Neuronal stem cell (in vitro differentiated cells): ENCODE data around the gene KCNAB1.

Experiments
- DNase-seq: peaks from one replicate; pipeline ENCODE4 v3.0.0-alpha.2; 2013; ENCODE audit warnings: low spot score
- H2AFZ ChIP-seq: one replicate; pipeline ENCODE4 v1.6.1; 2013; ENCODE audit warnings: mild to moderate bottlenecking, low read length, inconsistent platforms
- H2AK5ac ChIP-seq: 2 replicates; pipeline ENCODE4 v1.6.1; 2013; ENCODE audit warnings: low read depth, mild to moderate bottlenecking, inconsistent platforms, low read length, moderate library complexity, mixed read lengths
- H2BK120ac ChIP-seq: 2 replicates; pipeline ENCODE4 v1.6.1; 2013; ENCODE audit warnings: low read depth, mild to moderate bottlenecking, inconsistent platforms, low read length, moderate library complexity, mixed read lengths
- H2BK12ac ChIP-seq: one replicate; pipeline ENCODE4 v1.6.1; 2013; ENCODE audit warnings: low read length, inconsistent platforms
- H2BK15ac ChIP-seq: 2 replicates; pipeline ENCODE4 v1.6.1; 2013; ENCODE audit warnings: mild to moderate bottlenecking, low read length, inconsistent platforms, mixed read lengths
- H2BK5ac ChIP-seq: one replicate; pipeline ENCODE4 v1.6.1; 2013; ENCODE audit warnings: inconsistent platforms, mild to moderate bottlenecking, low read length, moderate library complexity
- H3K14ac ChIP-seq: one replicate; pipeline ENCODE4 v1.6.1; 2013; ENCODE audit warnings: low read length, inconsistent platforms
- H3K18ac ChIP-seq: 2 replicates; pipeline ENCODE4 v1.6.1; 2013; ENCODE audit warnings: low read length, inconsistent platforms
- H3K23ac ChIP-seq: 2 replicates; pipeline ENCODE4 v1.6.1; 2013; ENCODE audit warnings: low read depth, mild to moderate bottlenecking, mixed read lengths, low read length, inconsistent platforms; ENCODE audit not compliant: poor library complexity
- H3K27ac ChIP-seq: replicated peaks from 3 replicates; pipeline ENCODE4 v1.5.1; 2013; ENCODE audit warnings: low read length, inconsistent platforms
- H3K27me3 ChIP-seq, 3 experiments: 2 replicates each; pipeline ENCODE4 v1.6.1; 2013; ENCODE audit warnings: low read length in 3 of 3, mild to moderate bottlenecking in 2 of 3, inconsistent platforms in 1 of 3, low read depth in 1 of 3, mixed read lengths in 1 of 3, moderate library complexity in 1 of 3; ENCODE audit not compliant: control insufficient read depth in 3 of 3, insufficient read depth in 3 of 3
- H3K36me3 ChIP-seq, 2 donors: replicated peaks in 1 of 2; 2 replicates each; pipeline ENCODE4 v1.6.1; 2013; ENCODE audit warnings: low read length in 2 of 2; ENCODE audit not compliant: control insufficient read depth in 2 of 2, insufficient read depth in 2 of 2
- H3K4ac ChIP-seq: 2 replicates; pipeline ENCODE4 v1.6.1; 2013; ENCODE audit warnings: inconsistent platforms, mild to moderate bottlenecking, low read length, moderate library complexity
- H3K4me1 ChIP-seq, 2 donors: 1 replicate in 1 of 2; 2 replicates in 1 of 2; pipeline ENCODE4 v1.6.1; 2013; ENCODE audit warnings: low read length in 2 of 2, low read depth in 1 of 2; ENCODE audit not compliant: control insufficient read depth in 2 of 2, insufficient read depth in 1 of 2
- H3K4me2 ChIP-seq: one replicate; pipeline ENCODE4 v1.6.1; 2013; ENCODE audit warnings: mild to moderate bottlenecking, low read length, inconsistent platforms; ENCODE audit not compliant: insufficient read depth, poor library complexity, severe bottlenecking
- H3K4me3 ChIP-seq, 2 donors: 2 replicates each; pipeline ENCODE4 v1.5.1; 2013; ENCODE audit warnings: low read length in 2 of 2, mild to moderate bottlenecking in 2 of 2, inconsistent platforms in 1 of 2, moderate library complexity in 1 of 2
- H3K79me1 ChIP-seq: one replicate; pipeline ENCODE4 v1.6.1; 2013; ENCODE audit warnings: low read depth, mild to moderate bottlenecking, inconsistent platforms, low read length, moderate library complexity
- H3K9ac ChIP-seq: one replicate; pipeline ENCODE4 v1.6.1; 2013; ENCODE audit warnings: mild to moderate bottlenecking, low read depth, low read length, inconsistent platforms; ENCODE audit not compliant: poor library complexity
- H3K9me3 ChIP-seq, 2 donors: replicated peaks in 1 of 2; 2 replicates each; pipeline versions ENCODE3 to v1.6.1; 2013; ENCODE audit warnings: low read length in 2 of 2, mild to moderate bottlenecking in 2 of 2, inconsistent platforms in 1 of 2, low read depth in 1 of 2, mixed read lengths in 1 of 2, moderate library complexity in 1 of 2; ENCODE audit not compliant: control insufficient read depth in 2 of 2, insufficient read depth in 1 of 2
- H4K8ac ChIP-seq: one replicate; pipeline ENCODE4 v1.6.1; 2013; ENCODE audit warnings: low read depth, mild to moderate bottlenecking, inconsistent platforms, low read length, moderate library complexity
- H4K91ac ChIP-seq: one replicate; pipeline ENCODE4 v1.6.1; 2013; ENCODE audit warnings: low read length, low read depth, mild to moderate bottlenecking, inconsistent platforms; ENCODE audit not compliant: poor library complexity
- WGBS, 2 donors: extraction: QIAGEN DNeasy Blood & Tissue Kit; methylation state at CpG; one replicate each; pipeline ENCODE4 v1.1.7; 2013; ENCODE audit warnings: missing lambda C conversion rate in 2 of 2, mixed read lengths in 1 of 2; ENCODE audit not compliant: insufficient read length in 2 of 2, insufficient replicate concordance in 1 of 2; ENCODE audit errors: extremely low coverage in 2 of 2; 5-methylcytosine and 5-hydroxymethylcytosine counted together

Gene KCNAB1

DNA sequence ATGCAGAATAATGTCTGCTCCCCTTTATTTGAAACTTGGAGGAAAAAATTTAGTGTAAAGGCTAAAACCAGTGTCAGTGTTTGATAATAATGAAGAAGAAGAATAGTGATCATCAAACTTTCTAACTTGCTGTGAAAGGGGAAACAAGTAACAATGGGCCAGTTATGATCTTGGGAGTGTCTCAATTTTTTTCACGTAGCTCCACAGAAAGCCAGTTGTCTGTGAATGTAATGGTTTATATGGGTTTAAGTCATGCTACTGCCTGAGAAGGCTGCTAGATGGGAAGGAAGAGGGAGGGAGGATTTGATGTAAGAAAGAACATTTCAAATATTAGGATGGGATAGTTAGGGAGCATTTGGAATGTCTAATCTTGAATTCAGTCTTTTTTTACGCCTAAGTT lies 455.7 kb downstream of the KCNAB1 start:
- Histone ChIP-seq H2BK5ac (no peak overlapping the region), H3K36me3 (no peaks in the 10 kb centered on the region), H3K4ac (no peak overlapping the region), H3K27ac (no peak overlapping the region), H2AK5ac (no peak overlapping the region), H3K9ac (no peak overlapping the region), H3K9me3 (no peaks in the 10 kb centered on the region), H3K4me2 (no peak overlapping the region), H3K4me3 (no peak overlapping the region), H2AFZ (no peak overlapping the region), H4K91ac (no peak overlapping the region), H2BK12ac (no peak overlapping the region), H3K27me3 (peaks cover 0 to 12% (median 0%) of the 10 kb centered on the region in 3 experiments), H4K8ac (no peak overlapping the region), H3K14ac (no peak overlapping the region), H3K23ac (no peak overlapping the region), H3K79me1 (no peaks in the 10 kb centered on the region), H3K18ac (no peak overlapping the region), H2BK15ac (no peak overlapping the region), H3K4me1 (no peaks in the 10 kb centered on the region), H2BK120ac (no peak overlapping the region)
- WGBS, 2 donors = no CpG with 5 or more reads among the region's 2 CpGs
- no peak for DNase-seq

DNA sequence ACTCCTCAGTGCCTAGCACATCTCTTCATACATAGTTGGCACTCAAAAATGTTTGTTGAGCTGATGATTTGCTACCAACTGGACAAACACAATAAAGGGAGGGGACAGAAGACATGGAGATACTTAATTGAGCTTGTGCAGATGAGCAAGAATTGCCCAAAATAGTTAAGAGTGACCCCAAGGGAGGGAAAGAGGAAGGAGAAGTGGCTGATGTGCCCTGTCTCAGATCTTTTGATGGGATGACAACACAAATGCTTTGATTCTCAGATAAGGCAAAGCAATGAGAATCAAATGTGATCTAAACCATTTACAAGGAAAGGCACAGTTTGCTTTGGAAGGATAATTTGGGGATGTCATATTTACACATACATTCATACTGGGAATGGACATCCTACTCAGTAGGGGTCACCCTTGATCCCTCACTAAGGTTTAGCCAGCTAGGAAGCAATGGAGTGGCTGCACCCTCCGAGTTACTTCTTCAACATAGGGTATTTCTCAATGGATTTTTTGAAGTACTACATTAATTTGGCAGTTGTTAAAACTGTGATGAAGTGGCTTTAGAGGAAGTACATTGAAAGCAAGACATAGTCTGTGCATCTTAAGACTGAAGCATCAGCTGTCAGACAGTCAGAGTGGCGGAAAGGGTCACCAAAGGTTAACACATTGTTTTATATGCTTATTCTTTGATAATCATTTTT lies 456.4 kb downstream of the KCNAB1 start:
- no peak for DNase-seq
- H3K14ac ChIP-seq = no peak overlapping the region
- no peak overlapping the region for H3K18ac ChIP-seq
- H3K23ac ChIP-seq = no peak overlapping the region
- no peak overlapping the region for H3K4ac ChIP-seq
- no peak overlapping the region for H3K9ac ChIP-seq
- H3K27ac ChIP-seq = no peak overlapping the region
- no peak overlapping the region for H3K4me3 ChIP-seq
- WGBS, 2 donors = no CpG with 5 or more reads among the region's 2 CpGs
- no peaks in the 10 kb centered on the region for H3K79me1 ChIP-seq
- no peak overlapping the region for H2AFZ ChIP-seq
- no peak overlapping the region for H3K4me2 ChIP-seq
- H2BK5ac ChIP-seq = no peak overlapping the region
- peaks cover 0 to 9% (median 0%) of the 10 kb centered on the region in 3 experiments for H3K27me3 ChIP-seq
- no peak overlapping the region for H4K91ac ChIP-seq
- no peak overlapping the region for H2BK12ac ChIP-seq
- no peak overlapping the region for H2BK120ac ChIP-seq
- no peak overlapping the region for H2BK15ac ChIP-seq
- H4K8ac ChIP-seq = no peak overlapping the region
- H2AK5ac ChIP-seq = no peak overlapping the region
- no peaks in the 10 kb centered on the region for H3K36me3 ChIP-seq
- no peaks in the 10 kb centered on the region for H3K9me3 ChIP-seq
- H3K4me1 ChIP-seq = no peaks in the 10 kb centered on the region

DNA sequence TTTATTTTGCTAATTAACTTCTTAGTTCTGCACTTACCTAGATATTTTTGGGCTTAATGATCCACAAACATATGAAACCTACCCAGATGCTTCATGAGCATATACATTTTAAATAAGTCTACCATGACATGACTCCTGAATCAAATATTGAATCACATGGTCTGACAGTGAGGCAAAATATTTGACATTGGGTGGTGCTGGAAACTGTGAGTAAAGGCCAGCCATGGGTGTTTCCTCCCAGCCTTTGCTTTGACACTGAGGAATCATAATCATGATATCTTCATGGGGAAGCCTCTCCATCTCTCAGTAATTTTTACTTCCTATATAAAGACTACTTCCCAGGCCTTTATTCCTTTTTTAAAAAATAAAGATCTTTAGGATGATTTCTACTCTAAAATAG lies 457.4 kb downstream of the KCNAB1 start:
- Histone ChIP-seq H2BK15ac (no peak overlapping the region), H3K4me1 (no peaks in the 10 kb centered on the region), H3K4ac (no peak overlapping the region), H3K4me2 (no peak overlapping the region), H4K91ac (no peak overlapping the region), H3K9ac (no peak overlapping the region), H3K23ac (no peak overlapping the region), H3K36me3 (no peaks in the 10 kb centered on the region), H3K27ac (no peak overlapping the region), H2BK120ac (no peak overlapping the region), H3K4me3 (no peak overlapping the region), H3K27me3 (peaks cover 0 to 9% (median 0%) of the 10 kb centered on the region in 3 experiments), H2BK5ac (no peak overlapping the region), H3K14ac (no peak overlapping the region), H3K9me3 (no peaks in the 10 kb centered on the region), H2BK12ac (no peak overlapping the region), H2AFZ (no peak overlapping the region), H4K8ac (no peak overlapping the region), H2AK5ac (no peak overlapping the region), H3K18ac (no peak overlapping the region), H3K79me1 (no peaks in the 10 kb centered on the region)
- DNase-seq = no peak

DNA sequence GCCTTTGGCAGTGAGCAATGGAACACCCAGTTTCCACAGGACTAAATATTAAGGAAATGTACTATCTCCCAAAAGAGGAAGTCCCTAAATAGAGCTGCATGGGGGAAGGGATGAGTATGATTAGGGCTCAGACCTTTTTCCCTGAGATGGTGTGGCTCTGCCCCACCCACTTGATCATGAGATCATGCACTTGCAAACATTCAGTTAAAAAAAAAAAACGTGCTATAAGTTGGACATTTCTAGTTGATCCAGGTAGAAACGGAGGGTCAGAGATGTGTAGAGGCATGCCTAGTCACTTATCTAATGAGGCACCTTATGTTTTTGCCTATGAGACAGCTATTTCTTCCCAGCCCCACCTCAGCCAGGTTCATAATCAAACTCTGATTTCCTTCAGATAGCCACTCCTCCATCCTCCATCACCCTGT lies 459.1 kb downstream of the KCNAB1 start:
- H3K4me1 ChIP-seq = no peaks in the 10 kb centered on the region
- H3K4me3 ChIP-seq = no peak overlapping the region
- H2BK5ac ChIP-seq = no peak overlapping the region
- no peak overlapping the region for H3K4me2 ChIP-seq
- no peaks in the 10 kb centered on the region for H3K36me3 ChIP-seq
- no peak overlapping the region for H2BK12ac ChIP-seq
- H2BK120ac ChIP-seq = no peak overlapping the region
- DNase-seq = no peak
- H3K79me1 ChIP-seq = no peaks in the 10 kb centered on the region
- H3K9ac ChIP-seq = no peak overlapping the region
- H3K9me3 ChIP-seq = no peaks in the 10 kb centered on the region
- H2AFZ ChIP-seq = no peak overlapping the region
- no peak overlapping the region for H2AK5ac ChIP-seq
- H3K18ac ChIP-seq = no peak overlapping the region
- no peak overlapping the region for H4K8ac ChIP-seq
- no CpG with 5 or more reads among the region's 2 CpGs for WGBS, 2 donors
- peaks cover 0 to 3% (median 0%) of the 10 kb centered on the region in 3 experiments for H3K27me3 ChIP-seq
- H3K23ac ChIP-seq = no peak overlapping the region
- no peak overlapping the region for H3K27ac ChIP-seq
- H2BK15ac ChIP-seq = no peak overlapping the region
- no peak overlapping the region for H3K4ac ChIP-seq
- no peak overlapping the region for H3K14ac ChIP-seq
- H4K91ac ChIP-seq = no peak overlapping the region
